ENCODE data around the gene BIN1. TPM values are rescaled to one million over a fixed set of nuclear protein-coding genes. Genes with fewer than 3 reads are reported as not detected.

Gene BIN1
- total RNA-seq, 2 donors from 2014 or later = 24.4 to 43.5 TPM

- no peak for DNase-seq
- H3K27ac ChIP-seq = no peak overlapping the region
- no peaks in the 10 kb centered on the region for H3K9me3 ChIP-seq
- ATAC-seq = no peak
- H3K36me3 ChIP-seq (replicated peaks in 1 of 2; ENCODE audit: insufficient read depth in 1 of 2, low read depth in 2 of 2) = no peaks in the 10 kb centered on the region
- H3K27me3 ChIP-seq = no peaks in the 10 kb centered on the region
- WGBS, 2 donors = 93 to 96% methylated on average over 5 to 9 of the region's 11 CpGs
- TF ChIP-seq CTCF (IDR thresholded peaks at IDR 0.05) (no peak), POLR2A (IDR thresholded peaks at IDR 0.05) (no peak)
- H3K4me3 ChIP-seq = no peak overlapping the region
- intact Hi-C loops (cut with DNase I) = no loop called here
- H3K4me1 ChIP-seq = peaks cover 8% of the 10 kb centered on the region
Observed at GRCh38 chr2:127056086-127056485, 50.9 kb downstream of the BIN1 start.

GRCh38 chr2:127055786-127056076 lies 51.2 kb downstream of the BIN1 start:
- no peak for TF ChIP-seq CTCF (IDR thresholded peaks at IDR 0.05)
- no peak for TF ChIP-seq POLR2A (IDR thresholded peaks at IDR 0.05)
- 87 to 94% methylated on average over 3 to 13 of the region's 13 CpGs for WGBS, 2 donors
- ATAC-seq (no peak), DNase-seq (no peak)
- Histone ChIP-seq H3K27ac (no peak overlapping the region), H3K27me3 (no peaks in the 10 kb centered on the region), H3K4me3 (no peak overlapping the region), H3K9me3 (no peaks in the 10 kb centered on the region), H3K36me3 (replicated peaks in 1 of 2; ENCODE audit: insufficient read depth in 1 of 2, low read depth in 2 of 2) (no peaks in the 10 kb centered on the region), H3K4me1 (peaks cover 8% of the 10 kb centered on the region)
- intact Hi-C loops (cut with DNase I) = no loop called here

GRCh38 chr2:127054996-127055785 lies 51.8 kb downstream of the BIN1 start:
- Histone ChIP-seq H3K4me1 (peaks cover 11% of the 10 kb centered on the region), H3K36me3 (replicated peaks in 1 of 2; ENCODE audit: insufficient read depth in 1 of 2, low read depth in 2 of 2) (no peaks in the 10 kb centered on the region), H3K27me3 (no peaks in the 10 kb centered on the region), H3K27ac (no peak overlapping the region), H3K9me3 (no peaks in the 10 kb centered on the region), H3K4me3 (no peak overlapping the region)
- no peak for DNase-seq
- intact Hi-C loops (cut with DNase I) = no loop called here
- no peak for ATAC-seq
- WGBS, 2 donors = 95% methylated on average over 8 to 19 of the region's 25 CpGs
- TF ChIP-seq POLR2A (IDR thresholded peaks at IDR 0.05) = no peak
- TF ChIP-seq CTCF (IDR thresholded peaks at IDR 0.05) = no peak

GRCh38 chr2:127054604-127054930 lies 52.4 kb downstream of the BIN1 start:
- no peak overlapping the region for H3K27ac ChIP-seq
- ATAC-seq = no peak
- H3K4me1 ChIP-seq = peaks cover 15% of the 10 kb centered on the region
- TF ChIP-seq CTCF (IDR thresholded peaks at IDR 0.05) = no peak
- TF ChIP-seq POLR2A (IDR thresholded peaks at IDR 0.05) = no peak
- no peaks in the 10 kb centered on the region for H3K9me3 ChIP-seq
- H3K36me3 ChIP-seq (replicated peaks in 1 of 2; ENCODE audit: insufficient read depth in 1 of 2, low read depth in 2 of 2) = no peaks in the 10 kb centered on the region
- intact Hi-C loops (cut with DNase I) = no loop called here
- H3K4me3 ChIP-seq = no peak overlapping the region
- 84 to 92% methylated on average over 5 to 6 of the region's 7 CpGs for WGBS, 2 donors
- DNase-seq = no peak
- no peaks in the 10 kb centered on the region for H3K27me3 ChIP-seq
